Coronary artery (tissue), 2 donors: Measurements from ENCODE around the gene AREG.

ENCODE experiments used
- DNase-seq: peaks from one replicate; pipeline ENCODE4 v3.0.0-alpha.2; 2017; ENCODE audit warnings: low spot score
- H3K27ac ChIP-seq, 2 donors: fragments of 200-600 bp; sonication (generic); one replicate each; pipeline ENCODE4 v1.5.1; 2016 to 2019
- H3K4me3 ChIP-seq: fragments of 200-600 bp; sonication (generic); 2 replicates; pipeline ENCODE4 v1.5.1; 2016; ENCODE audit warnings: mild to moderate bottlenecking, moderate library complexity
- TF ChIP-seq, protein P1 (sequence below): fragments of 200-600 bp; sonication (generic); IDR thresholded peaks from one replicate; pipeline ENCODE4 v1.5.1; 2019; ENCODE audit warnings: antibody characterized with exemption

Gene AREG

DNA sequence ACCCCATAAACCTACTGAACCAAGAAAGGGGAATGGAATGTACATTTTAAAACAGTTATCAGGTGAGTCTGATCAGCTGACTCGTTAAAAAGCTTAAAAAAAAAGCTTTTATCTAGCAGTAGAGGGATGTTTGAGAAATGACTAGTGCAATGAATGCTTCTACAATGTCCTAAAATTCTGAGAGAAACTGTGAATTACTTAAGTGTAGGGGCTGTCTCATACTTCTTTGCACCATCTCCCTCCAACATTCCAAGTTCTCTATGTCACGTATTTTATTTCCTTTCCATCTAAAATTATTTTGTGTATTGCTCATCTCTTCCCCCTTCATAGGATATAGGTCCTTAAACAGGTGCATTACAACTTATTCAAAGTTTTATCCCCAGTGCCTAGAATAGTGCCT, 11.9 kb upstream of the AREG start:
- H3K27ac ChIP-seq, result no peak overlapping the region
- TF ChIP-seq, protein P1, sequence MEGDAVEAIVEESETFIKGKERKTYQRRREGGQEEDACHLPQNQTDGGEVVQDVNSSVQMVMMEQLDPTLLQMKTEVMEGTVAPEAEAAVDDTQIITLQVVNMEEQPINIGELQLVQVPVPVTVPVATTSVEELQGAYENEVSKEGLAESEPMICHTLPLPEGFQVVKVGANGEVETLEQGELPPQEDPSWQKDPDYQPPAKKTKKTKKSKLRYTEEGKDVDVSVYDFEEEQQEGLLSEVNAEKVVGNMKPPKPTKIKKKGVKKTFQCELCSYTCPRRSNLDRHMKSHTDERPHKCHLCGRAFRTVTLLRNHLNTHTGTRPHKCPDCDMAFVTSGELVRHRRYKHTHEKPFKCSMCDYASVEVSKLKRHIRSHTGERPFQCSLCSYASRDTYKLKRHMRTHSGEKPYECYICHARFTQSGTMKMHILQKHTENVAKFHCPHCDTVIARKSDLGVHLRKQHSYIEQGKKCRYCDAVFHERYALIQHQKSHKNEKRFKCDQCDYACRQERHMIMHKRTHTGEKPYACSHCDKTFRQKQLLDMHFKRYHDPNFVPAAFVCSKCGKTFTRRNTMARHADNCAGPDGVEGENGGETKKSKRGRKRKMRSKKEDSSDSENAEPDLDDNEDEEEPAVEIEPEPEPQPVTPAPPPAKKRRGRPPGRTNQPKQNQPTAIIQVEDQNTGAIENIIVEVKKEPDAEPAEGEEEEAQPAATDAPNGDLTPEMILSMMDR, result no peak
- no peak overlapping the region for H3K4me3 ChIP-seq
- DNase-seq, result no peak

DNA sequence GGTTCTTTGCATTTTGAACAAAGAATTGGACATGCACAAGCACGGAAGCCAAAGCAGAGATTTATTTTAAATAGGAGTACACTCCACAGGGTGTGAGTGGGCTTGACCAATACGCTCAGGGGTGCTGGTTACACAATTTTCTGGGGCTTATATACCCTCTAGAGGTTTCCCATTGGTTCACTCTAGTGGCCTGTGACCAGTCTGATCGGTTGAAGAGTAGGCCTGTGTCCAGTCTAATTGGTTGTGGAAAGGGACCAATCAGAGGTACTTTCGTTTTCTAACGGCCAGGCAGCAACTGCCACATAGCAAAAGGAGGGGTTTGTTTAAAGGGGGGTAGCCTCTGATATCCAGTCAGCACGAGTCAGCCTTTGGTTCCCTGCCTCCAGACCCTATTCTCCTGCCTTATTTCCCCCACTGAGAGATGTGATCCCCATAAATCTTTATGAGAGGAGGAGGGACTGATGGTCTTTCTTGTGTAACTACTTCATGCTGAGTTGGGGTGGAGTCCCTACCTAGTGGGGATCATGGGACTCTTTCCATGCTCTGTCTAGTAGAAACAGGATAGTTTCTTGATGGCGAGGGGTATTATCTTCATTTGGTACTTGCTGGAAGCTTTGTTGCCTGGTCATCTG, 11.3 kb upstream of the AREG start:
- no peak overlapping the region for H3K4me3 ChIP-seq
- H3K27ac ChIP-seq, result no peak overlapping the region
- no peak for DNase-seq
- TF ChIP-seq, protein P1, result no peak

DNA sequence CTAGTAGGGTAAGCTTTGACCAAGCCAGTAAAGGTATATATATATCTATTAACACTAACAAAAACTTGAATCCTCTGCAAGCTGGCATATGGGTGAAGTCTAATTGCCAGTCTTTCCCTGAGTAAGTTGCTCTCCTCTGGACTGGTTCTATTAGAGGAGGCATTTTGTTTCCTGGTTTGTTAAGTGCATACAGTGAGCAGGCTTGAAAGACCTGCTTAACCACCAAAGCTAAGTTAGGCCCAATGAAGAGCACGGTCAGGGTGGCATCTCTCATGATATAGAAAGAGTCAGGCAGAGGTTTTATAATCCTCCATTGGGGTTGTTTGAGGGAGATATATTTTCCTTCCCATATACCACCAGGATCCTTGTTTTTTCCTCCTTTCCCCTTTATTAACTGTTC, 9.6 kb upstream of the AREG start:
- no peak for DNase-seq
- no peak overlapping the region for H3K27ac ChIP-seq
- no peak overlapping the region for H3K4me3 ChIP-seq
- TF ChIP-seq, protein P1, result no peak

DNA sequence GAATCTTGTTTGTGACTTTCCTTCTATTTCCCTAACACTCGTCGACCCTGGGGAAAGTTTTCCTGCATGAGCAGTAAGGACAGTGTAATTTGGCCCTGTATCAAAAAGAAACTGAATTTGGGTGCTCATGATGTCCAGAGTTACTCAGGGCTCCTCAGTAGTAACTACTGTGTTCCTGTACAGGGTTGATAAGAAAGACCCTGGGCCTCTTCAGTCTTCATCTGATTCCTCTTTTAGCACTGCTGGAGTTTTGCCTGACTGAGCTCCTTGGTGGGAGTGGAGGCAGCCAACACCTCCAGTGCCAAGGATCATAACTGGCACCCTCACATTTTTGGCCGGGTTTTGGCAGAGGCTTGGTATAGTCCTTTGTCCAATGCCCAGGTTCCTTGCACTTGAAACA, 7.1 kb upstream of the AREG start:
- TF ChIP-seq, protein P1, result no peak
- DNase-seq, result no peak
- Histone ChIP-seq H3K27ac (no peak overlapping the region), H3K4me3 (no peak overlapping the region)

DNA sequence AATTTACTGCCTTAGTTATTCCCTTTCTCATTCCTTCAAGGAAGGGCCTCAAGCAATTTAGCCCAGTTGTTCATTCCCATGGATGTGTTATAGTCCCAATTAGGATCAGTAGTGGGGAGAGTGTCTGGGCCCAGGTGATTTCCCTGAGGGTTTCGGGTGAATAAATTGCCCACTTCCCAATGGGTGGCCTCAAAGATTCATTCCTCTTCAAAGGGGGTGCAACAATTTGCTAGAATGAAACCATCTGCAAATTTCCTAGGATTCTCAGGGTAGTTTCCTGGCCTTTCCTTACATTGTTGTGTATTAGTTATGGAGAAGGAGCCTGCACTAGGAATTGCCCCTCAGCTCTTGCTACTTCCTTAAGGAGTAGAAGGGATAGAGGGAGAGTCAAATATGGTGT, 6.3 kb upstream of the AREG start:
- TF ChIP-seq, protein P1, result no peak
- H3K4me3 ChIP-seq, result no peak overlapping the region

DNA sequence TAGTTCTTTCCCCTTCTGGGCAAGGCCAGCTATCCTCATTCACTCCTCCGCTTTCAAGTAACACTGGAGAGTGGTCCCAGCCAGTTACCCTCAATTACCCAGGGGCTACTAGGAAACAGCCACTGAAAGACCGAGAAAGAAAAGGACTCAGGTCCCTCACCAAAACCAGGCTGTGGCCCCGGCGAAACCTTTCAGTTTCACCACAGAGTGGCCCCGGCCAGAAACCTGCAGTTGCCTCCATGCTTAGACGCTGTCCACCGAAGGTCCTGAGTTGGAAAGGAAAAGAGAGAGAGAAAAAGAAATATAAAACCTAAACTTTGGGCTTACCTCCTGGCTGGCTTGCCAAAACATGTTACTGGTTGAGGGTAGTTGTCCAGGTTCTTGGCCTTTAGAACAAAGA, 5.0 kb upstream of the AREG start:
- no peak for DNase-seq
- H3K4me3 ChIP-seq, result no peak overlapping the region
- TF ChIP-seq, protein P1, result no peak

More for the DNA sequence above, 6.3 kb upstream of the AREG start:
- no peak overlapping the region for H3K27ac ChIP-seq
- no peak for DNase-seq

DNA sequence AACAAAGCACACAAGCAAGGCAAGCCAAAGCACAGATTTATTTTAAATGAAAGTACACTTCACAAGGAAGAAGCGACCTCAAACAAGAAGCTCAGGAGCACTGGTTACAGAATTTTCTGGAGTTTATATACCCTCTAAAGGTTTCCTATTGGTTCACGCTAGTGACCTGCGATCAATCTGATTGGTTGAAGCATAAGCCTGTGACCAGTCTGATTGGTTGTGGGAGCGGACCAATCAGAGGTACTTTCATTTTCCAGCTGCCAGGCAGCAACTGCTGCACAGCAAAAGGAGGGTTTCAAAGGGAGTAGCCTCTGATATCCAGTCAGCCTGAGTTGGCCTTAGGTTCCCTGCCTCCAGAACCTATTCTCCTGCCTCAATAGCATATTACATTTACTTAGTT, 4.6 kb upstream of the AREG start:
- DNase-seq, result no peak
- H3K4me3 ChIP-seq, result no peak overlapping the region
- TF ChIP-seq, protein P1, result no peak
- no peak overlapping the region for H3K27ac ChIP-seq

More for the DNA sequence above, 5.0 kb upstream of the AREG start:
- no peak overlapping the region for H3K27ac ChIP-seq
